HG03439 (cell line): ENCODE data around the gene TOP3B.
"Not testable (repeated sequence)": the region's sequence is repeated elsewhere in the genome, so short reads cannot be mapped to it uniquely, and the experiment has no call there.

ENCODE experiments used
- ATAC-seq: cut with Tn5 transposase; IDR thresholded peaks from one replicate; pipeline ENCODE4 v1.9.1; 2021; ENCODE audit warnings: mild to moderate bottlenecking, moderate library complexity; ENCODE audit not compliant: unreplicated experiment

TOP3B gene

DNA sequence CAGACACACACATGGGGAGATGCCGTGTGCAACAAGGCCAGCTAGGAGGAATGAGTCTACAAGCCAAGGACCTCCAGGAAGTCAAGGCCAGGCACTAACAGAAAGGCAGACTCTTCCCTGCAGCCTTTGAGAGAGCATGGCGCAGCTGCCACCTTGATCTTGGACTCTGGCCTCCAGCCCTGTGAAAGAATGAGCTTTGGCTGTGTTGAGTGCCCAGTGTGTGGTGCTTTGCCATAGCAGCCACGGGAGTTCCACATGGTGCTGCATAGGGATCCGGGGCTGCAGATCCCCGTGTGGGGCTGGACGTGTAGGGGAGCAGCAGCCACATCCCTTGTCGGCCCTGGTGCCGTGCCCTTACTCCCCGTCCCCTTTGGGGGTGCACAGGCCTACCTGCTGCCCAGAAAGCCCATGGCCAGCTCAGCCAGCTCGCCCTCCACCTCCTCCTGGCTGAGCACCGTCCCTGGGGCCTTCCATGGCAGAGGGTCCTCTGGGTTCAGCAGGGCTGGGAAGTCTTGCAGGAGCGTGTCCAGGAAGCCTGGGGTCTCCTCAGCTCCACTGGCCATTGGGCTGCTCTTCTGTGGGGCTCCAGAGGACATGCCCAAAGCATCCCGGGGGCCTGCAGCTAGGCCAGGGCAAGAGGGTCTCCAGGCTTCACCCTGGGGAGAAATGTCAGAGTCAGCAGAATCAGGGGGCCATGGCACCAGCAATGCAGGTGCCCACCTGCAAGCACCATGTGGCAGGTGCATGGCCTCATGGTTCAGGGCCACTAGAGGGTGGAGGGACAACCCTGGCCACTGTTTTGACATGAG, 36.9 kb downstream of the TOP3B start:
- no peak for ATAC-seq

DNA sequence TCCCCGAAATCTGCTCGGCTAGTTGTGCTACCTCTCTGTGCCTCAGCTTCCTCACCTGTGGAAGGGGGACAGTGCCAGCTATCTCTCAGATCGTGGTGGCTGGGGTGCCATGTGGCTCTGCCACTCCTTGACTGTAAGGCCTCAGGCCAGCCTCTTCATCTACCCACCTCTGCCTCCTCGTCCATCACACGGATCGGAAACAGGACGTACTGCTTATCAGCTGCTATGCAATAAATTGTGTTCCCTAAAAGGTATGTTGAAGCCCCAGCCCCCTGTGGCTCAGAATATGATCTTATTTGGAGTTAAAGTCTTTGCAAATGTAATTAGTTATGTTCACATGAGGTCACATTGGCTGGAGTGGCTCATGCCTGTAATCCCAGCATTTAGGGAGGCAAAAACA, 37.7 kb downstream of the TOP3B start:
- no peak for ATAC-seq

DNA sequence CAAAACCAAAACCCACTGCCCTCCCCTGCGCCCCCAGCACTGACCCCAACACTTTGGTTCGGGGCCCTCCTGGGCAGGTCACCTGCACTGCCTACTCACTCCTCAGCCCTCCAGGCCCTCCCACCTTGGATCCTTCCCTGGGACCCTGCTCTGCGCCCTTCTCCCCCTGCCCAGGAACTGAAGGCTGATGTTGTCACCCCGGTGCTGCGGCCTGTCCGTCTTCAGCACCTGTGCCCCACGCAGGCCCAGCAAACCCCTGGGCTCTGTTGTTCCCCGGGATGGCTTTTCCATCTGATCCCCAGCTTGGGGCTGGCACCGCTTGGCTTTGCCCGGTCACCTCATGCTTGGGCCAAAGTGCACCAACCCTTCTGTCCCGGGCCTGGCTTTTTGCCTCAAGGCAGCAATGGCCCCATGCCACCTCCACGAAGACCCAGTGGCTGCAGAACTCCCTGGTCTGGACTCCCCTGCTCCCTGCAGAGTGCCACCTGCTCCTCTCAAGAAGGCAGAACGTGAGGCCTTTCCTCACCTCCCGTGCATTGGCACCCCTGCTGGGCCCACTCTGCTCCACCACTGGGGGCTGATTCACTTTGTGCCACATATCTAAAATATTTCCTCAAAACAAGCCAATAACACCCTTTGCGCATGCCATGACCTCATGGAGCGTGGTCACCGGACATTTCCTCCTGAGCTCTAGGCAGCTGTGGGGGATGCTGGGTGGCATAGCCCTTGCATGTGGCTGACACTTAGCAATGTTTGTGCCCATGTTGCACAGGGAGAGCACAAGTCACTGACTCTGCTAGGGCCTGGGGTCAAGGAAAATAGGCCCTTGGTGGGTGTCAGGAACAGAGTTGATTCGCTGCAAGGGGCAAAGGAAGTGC, 38.8 kb downstream of the TOP3B start:
- ATAC-seq: no peak

- no peak for ATAC-seq
Observed at GRCh38 chr22:21942407-21943343, 39.9 kb downstream of the TOP3B start.

DNA sequence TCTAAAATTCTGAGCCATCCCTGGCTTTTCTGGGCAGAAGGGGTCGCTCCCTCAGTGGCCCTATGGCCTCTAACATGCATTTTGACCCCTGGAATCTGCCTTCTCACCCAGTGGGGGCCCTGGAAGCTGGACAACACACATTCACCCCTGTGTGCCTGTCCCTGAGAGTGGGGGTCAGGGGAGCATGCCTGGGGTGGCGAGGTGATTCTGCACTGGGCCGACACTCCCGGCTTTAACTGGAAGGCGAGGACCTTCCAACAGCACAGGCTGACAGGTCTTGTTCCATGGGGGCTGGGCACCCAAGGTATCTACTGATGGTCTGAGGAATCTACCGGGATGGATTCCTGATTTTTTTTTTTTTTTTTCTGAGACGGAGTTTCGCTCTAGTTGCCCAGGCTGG, 40.7 kb downstream of the TOP3B start:
- no peak for ATAC-seq

GRCh38 chr22:21940521-21940920, 42.1 kb downstream of the TOP3B start:
- ATAC-seq: no peak

DNA sequence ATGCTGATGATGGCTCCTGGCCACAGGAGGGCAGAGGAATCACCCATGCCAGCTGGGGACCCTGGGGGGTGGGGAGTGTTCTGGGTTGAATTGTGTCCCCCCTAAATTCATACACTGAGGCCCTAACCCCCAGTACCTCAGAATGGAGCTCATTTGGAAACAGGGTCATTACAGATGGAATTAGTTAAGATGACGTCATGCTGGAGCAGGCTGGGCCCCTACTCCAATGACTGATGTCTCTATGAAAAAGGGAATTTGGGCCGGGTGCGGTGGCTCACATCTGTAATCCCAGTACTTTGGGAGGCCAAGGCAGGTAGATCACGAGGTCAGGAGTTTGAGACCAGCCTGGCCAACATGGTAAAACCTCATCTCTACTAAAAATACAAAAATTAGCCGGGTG, 42.7 kb downstream of the TOP3B start:
- not testable (repeated sequence) for ATAC-seq

- no peak for ATAC-seq
Observed at GRCh38 chr22:21939461-21939913, 43.1 kb downstream of the TOP3B start.

DNA sequence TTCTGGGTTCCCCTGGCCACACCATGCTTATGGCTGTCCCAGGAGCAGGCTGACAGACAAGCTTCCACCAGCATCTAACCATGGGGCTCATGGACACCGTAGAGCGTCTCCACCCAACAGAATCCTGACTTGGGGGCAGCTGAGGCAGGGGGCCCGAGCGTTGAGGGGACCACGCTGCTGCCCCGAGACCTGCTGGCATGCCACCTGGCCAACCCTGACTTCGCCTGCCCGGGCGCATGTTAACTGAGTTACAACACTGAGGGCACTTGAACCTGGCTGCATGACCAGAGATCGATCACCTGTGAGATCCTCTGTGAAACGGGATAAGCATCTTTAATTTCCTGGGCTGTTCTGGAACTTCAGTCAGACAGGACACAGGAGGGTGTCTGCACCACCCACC, 43.7 kb downstream of the TOP3B start:
- no peak for ATAC-seq

GRCh38 chr22:21938071-21938822, 44.3 kb downstream of the TOP3B start:
- ATAC-seq: peak; percentile 76

GRCh38 chr22:21937821-21938070, 44.8 kb downstream of the TOP3B start:
- no peak for ATAC-seq

GRCh38 chr22:21937041-21937820, 45.4 kb downstream of the TOP3B start:
- ATAC-seq: no peak

DNA sequence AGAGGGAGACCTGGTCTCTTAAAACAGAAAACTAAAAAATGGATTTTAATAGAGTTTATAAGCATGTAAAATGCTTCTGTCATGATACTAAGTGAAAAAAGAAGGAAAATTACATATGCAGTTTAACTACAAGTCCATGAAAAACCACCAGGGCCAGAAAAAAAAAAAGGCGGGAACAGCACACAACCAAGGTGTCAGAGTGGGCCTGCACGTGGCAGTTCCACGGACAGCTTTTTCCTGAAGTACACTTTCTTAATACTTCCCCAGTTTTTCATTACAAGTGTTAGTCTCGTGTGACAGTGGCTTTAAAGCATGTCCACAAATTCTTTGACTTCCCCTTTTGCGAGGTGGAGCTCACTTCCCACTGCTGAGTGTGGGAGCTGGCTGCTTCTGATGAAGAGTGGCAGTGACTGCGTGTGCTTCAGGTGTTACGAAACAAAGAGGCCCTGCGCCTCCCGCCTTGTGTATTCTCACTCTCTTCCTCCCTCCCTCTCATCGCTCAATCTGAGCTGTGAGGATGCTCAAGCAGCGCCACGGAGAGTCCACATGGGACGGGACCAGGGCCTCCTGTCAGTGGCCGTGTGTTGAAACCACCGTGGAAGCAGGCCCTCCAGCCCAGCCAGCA, 46.3 kb downstream of the TOP3B start:
- no peak for ATAC-seq

- no peak for ATAC-seq
Observed at GRCh38 chr22:21933910-21934309, 48.7 kb downstream of the TOP3B start.

DNA sequence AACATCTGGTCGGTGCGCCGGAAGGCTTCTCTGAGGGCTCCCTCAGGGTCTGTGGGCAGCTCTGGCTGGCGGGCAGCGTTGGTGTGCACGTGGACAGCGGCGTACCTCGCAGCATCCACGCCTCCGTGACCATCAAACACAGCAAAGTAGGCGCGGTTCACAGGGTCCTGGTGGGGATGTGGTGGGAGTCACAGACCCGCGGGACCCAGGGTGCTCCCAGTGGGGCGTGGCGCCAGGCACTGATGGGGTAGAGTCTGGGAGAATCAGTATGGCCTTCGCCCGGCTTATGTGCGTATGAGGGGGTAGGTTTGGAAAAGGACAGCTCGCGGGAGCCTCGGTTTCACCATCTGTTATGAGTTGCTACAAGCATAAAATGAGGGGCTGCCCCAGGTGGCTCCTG, 49.2 kb downstream of the TOP3B start:
- no peak for ATAC-seq

GRCh38 chr22:21932347-21932746, 50.2 kb downstream of the TOP3B start:
- no peak for ATAC-seq

DNA sequence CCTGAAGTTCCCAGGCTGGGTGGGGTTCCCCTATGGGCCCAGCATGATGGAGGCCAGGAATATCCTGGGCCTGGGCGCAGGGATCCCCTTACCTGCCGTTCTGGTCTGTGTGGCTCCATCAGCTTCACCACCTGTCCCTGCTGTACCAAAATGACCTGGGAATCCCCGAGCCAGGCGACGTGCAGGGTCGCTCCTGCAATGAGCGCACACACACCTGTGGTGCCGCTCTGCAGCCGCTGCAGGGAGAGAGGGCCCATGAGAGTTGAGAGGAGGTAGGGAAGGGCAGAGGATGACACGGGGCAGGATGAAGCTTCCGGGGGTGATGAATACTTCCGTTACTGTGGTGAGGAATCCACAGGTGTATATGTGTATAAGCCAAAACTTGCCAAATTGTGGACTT, 51.5 kb downstream of the TOP3B start:
- no peak for ATAC-seq

- ATAC-seq: no peak
Observed at GRCh38 chr22:21929253-21929652, 53.3 kb downstream of the TOP3B start.

DNA sequence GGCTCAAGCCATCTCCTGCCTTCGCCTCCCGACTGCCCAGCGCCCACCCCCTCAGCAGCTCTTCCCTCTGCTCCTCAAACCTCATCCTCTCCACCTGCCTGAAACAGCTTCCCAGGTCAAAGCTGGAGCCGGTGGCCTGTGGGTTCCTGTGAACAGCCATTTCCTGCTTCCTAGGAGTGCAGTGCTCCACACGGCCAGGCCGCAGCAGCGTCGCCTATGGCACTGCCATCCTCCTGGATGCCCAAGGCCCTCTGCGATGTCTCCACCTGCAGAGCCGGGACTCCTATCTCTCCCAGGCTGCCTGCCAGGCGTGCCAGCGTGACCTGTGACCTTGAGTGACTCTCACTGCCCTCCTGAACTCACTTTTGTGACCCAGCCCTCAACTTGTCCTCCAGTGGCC, 54.5 kb downstream of the TOP3B start:
- no peak for ATAC-seq
